ENCODE measurements around the gene COPS6.
"Not testable (repeated sequence)": the region's sequence is repeated elsewhere in the genome, so short reads cannot be mapped to it uniquely, and the experiment has no call there.

GRCh38 chr7:100130220-100130607, 41.4 kb downstream of the COPS6 start:
- TF ChIP-seq CTCF (optimal IDR thresholded peaks at IDR 0.05 in 1 of 3, IDR thresholded peaks at IDR 0.05 in 1 of 3, conservative IDR thresholded peaks at IDR 0.05 in 1 of 3; ENCODE audit: extremely low read depth in 1 of 3, insufficient read depth in 2 of 3, low read length in 3 of 3); EZH2 (IDR thresholded peaks at IDR 0.05; ENCODE audit: low read length): not testable (repeated sequence)

All from keratinocyte (primary cell).